ENCODE measurements around the gene KIAA0586. TPM values are rescaled to one million over a fixed set of nuclear protein-coding genes. Genes with fewer than 3 reads are reported as not detected.

Gene KIAA0586
- total and polyA plus RNA-seq, 10 of the 15 experiments (the other 5 are each of a cell fraction or from before 2014, with no cell fraction given), result 7.1 to 27.6 (median 19.1) TPM

DNA sequence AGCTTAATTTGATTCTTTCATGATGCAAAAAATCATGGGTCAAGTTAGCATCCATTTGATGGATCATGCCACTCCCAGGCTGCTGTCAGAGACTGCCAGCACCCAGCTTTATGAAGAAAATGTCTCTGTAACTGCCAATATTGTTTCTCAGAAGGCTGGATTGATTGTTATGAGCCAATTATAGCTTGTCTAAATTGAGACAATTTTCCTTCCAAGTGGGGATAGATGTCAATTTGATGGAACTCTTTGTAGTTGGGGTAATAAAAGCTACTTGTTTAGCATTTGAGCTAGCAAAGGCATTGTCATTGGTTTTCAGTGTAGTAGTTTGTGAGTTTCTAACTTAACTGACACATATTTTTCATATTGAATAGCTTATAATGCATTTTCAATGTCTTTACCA lies 128.1 kb downstream of the KIAA0586 start:
- TF ChIP-seq KDM1A (IDR thresholded peaks at IDR 0.05; ENCODE audit: borderline replicate concordance) (no peak), POLR2AphosphoS2 (IDR thresholded peaks at IDR 0.05; ENCODE audit: low read depth, low read length) (no peak), ASH2L (IDR thresholded peaks at IDR 0.05; ENCODE audit: borderline replicate concordance, low read depth) (no peak), SIX5 (IDR thresholded peaks at IDR 0.05; ENCODE audit: low read depth, low read length, severe bottlenecking) (no peak), BHLHE40 (IDR thresholded peaks at IDR 0.05; ENCODE audit: borderline replicate concordance in 1 of 2, low read depth in 2 of 2, low read length in 1 of 2) (no peak), MEF2B (IDR thresholded peaks at IDR 0.05; ENCODE audit: partially characterized antibody, poor library complexity, severe bottlenecking) (no peak), RELA (IDR thresholded peaks at IDR 0.05; ENCODE audit: borderline replicate concordance, partially characterized antibody) (no peak), STAT3 (IDR thresholded peaks at IDR 0.05; ENCODE audit: low read depth, low read length) (no peak)
- TF ChIP-seq, protein P1, sequence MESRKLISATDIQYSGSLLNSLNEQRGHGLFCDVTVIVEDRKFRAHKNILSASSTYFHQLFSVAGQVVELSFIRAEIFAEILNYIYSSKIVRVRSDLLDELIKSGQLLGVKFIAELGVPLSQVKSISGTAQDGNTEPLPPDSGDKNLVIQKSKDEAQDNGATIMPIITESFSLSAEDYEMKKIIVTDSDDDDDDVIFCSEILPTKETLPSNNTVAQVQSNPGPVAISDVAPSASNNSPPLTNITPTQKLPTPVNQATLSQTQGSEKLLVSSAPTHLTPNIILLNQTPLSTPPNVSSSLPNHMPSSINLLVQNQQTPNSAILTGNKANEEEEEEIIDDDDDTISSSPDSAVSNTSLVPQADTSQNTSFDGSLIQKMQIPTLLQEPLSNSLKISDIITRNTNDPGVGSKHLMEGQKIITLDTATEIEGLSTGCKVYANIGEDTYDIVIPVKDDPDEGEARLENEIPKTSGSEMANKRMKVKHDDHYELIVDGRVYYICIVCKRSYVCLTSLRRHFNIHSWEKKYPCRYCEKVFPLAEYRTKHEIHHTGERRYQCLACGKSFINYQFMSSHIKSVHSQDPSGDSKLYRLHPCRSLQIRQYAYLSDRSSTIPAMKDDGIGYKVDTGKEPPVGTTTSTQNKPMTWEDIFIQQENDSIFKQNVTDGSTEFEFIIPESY (IDR thresholded peaks at IDR 0.05), result no peak
- TF ChIP-seq, protein P2, sequence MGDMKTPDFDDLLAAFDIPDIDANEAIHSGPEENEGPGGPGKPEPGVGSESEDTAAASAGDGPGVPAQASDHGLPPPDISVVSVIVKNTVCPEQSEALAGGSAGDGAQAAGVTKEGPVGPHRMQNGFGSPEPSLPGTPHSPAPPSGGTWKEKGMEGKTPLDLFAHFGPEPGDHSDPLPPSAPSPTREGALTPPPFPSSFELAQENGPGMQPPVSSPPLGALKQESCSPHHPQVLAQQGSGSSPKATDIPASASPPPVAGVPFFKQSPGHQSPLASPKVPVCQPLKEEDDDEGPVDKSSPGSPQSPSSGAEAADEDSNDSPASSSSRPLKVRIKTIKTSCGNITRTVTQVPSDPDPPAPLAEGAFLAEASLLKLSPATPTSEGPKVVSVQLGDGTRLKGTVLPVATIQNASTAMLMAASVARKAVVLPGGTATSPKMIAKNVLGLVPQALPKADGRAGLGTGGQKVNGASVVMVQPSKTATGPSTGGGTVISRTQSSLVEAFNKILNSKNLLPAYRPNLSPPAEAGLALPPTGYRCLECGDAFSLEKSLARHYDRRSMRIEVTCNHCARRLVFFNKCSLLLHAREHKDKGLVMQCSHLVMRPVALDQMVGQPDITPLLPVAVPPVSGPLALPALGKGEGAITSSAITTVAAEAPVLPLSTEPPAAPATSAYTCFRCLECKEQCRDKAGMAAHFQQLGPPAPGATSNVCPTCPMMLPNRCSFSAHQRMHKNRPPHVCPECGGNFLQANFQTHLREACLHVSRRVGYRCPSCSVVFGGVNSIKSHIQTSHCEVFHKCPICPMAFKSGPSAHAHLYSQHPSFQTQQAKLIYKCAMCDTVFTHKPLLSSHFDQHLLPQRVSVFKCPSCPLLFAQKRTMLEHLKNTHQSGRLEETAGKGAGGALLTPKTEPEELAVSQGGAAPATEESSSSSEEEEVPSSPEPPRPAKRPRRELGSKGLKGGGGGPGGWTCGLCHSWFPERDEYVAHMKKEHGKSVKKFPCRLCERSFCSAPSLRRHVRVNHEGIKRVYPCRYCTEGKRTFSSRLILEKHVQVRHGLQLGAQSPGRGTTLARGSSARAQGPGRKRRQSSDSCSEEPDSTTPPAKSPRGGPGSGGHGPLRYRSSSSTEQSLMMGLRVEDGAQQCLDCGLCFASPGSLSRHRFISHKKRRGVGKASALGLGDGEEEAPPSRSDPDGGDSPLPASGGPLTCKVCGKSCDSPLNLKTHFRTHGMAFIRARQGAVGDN (IDR thresholded peaks at IDR 0.05), result no peak
- FAIRE-seq, result no peak
- CTCF ChIA-PET, result interaction anchor here (0.9 to 1.0 kb wide), 3 partner anchors 13 to 54 kb away, joined by 3 to 7 read pairs (median 3); no protein-coding TSS in a partner anchor

More for the DNA sequence above, 128.1 kb downstream of the KIAA0586 start:
- RAD21 ChIA-PET (ENCODE audit: unreplicated experiment), result interaction anchor here (1.2 kb wide), 1 partner anchor 20 kb away, joined by 3 read pairs; no protein-coding TSS in a partner anchor
- DNase-seq (ENCODE audit: low read depth, low spot score) (no peak), ATAC-seq (no peak)
- Histone ChIP-seq H3K27me3 (replicated peaks in 1 of 2; ENCODE audit: control insufficient read depth in 2 of 2, insufficient read depth in 2 of 2, low read length in 1 of 2) (no peaks in the 10 kb centered on the region), H3K9me3 (replicated peaks; ENCODE audit: control insufficient read depth, insufficient read depth, low read length) (no peaks in the 10 kb centered on the region), H3K4me2 (ENCODE audit: control insufficient read depth, insufficient read depth) (no peak overlapping the region), H3K27ac (ENCODE audit: control insufficient read depth, insufficient read depth) (no peak overlapping the region), H3K79me2 (ENCODE audit: control insufficient read depth, insufficient read depth, low read length) (no peaks in the 10 kb centered on the region), H3K4me3 (no peak overlapping the region), H4K20me1 (ENCODE audit: control insufficient read depth, insufficient read depth) (no peaks in the 10 kb centered on the region), H2AFZ (ENCODE audit: control insufficient read depth, low read depth, low read length) (no peak overlapping the region), H3K36me3 (ENCODE audit: control insufficient read depth in 2 of 2, insufficient read depth in 2 of 2, low read length in 1 of 2) (no peaks in the 10 kb centered on the region), H3K4me1 (ENCODE audit: control insufficient read depth, insufficient read depth, low read length) (no peaks in the 10 kb centered on the region), H3K9ac (ENCODE audit: control insufficient read depth, insufficient read depth, low read length) (no peak overlapping the region)
- POLR2A ChIA-PET, result no interaction called here
- in situ Hi-C loops (cut with MboI), result no loop called here
- intact Hi-C loops (cut with micrococcal nuclease; ENCODE audit: unreplicated experiment), result no loop called here
- BruUV-seq (replicated peaks), result no TSS peak
- SMC1A ChIA-PET (ENCODE audit: uncharacterized antibody, unreplicated experiment), result interaction anchor here (0.7 to 1.4 kb wide), 10 partner anchors 9 to 80 kb away, joined by 3 to 7 read pairs (median 4); no protein-coding TSS in a partner anchor

Measured in GM12878 (cell line).